Measurements from ENCODE around the gene GNPAT.

The GNPAT gene

GRCh38 chr1:231286603-231287002, 45.6 kb downstream of the GNPAT start:
- no peak overlapping the region for H3K4me2 ChIP-seq (ENCODE audit: low read length)
- H3K27ac ChIP-seq (ENCODE audit: low read depth, low read length, poor library complexity, severe bottlenecking): no peak overlapping the region
- TF ChIP-seq CTCF (IDR thresholded peaks at IDR 0.05; ENCODE audit: low read length) (no peak), EZH2 (IDR thresholded peaks at IDR 0.05; ENCODE audit: borderline replicate concordance, low read length) (no peak)
- H3K9me2 ChIP-seq (ENCODE audit: low read depth, low read length): no peaks in the 10 kb centered on the region
- no peaks in the 10 kb centered on the region for H3K27me3 ChIP-seq (ENCODE audit: insufficient read depth, low read length)
- H3K36me3 ChIP-seq (ENCODE audit: insufficient read depth, low read length): no peaks in the 10 kb centered on the region
- H3K4me3 ChIP-seq (ENCODE audit: low read depth, low read length, poor library complexity, severe bottlenecking): no peak overlapping the region
- H3K79me2 ChIP-seq (ENCODE audit: insufficient read depth, low read length): no peaks in the 10 kb centered on the region
- no peaks in the 10 kb centered on the region for H3K4me1 ChIP-seq (ENCODE audit: insufficient read depth, low read length, severe bottlenecking)
- H3K9ac ChIP-seq (ENCODE audit: low read length): no peak overlapping the region
- no peak overlapping the region for H2AFZ ChIP-seq (ENCODE audit: low read length)
- H3K9me3 ChIP-seq (ENCODE audit: low read length): no peaks in the 10 kb centered on the region
- no peaks in the 10 kb centered on the region for H3F3A ChIP-seq (ENCODE audit: insufficient read depth, low read length)
- no peaks in the 10 kb centered on the region for H4K20me1 ChIP-seq (ENCODE audit: insufficient read depth, low read length)

- Histone ChIP-seq H3K4me1 (ENCODE audit: insufficient read depth, low read length, severe bottlenecking) (no peaks in the 10 kb centered on the region), H3K4me3 (ENCODE audit: low read depth, low read length, poor library complexity, severe bottlenecking) (no peak overlapping the region), H3K27me3 (ENCODE audit: insufficient read depth, low read length) (no peaks in the 10 kb centered on the region)
These were observed 54.9 kb downstream of the GNPAT start for GRCh38 chr1:231295938-231296337.

DNA sequence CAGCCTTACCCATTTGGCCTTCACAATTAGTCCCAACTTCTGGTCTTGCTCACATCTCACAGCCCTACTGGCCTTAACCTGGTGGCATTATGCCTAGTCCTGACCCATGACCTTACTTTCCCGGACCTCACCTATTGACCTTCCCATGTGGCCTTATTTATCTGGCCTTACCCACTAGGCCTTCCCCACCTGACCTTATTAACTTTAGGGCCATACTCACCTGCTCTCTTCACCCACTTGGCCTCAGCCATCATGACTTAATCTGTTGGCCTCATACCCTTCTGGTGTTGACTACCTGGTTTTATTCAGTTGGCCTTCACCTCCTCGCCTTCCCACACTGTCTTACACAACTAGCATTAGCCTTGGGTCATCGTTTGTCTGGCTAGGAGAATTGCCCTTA, 61.0 kb downstream of the GNPAT start:
- H3K36me3 ChIP-seq (ENCODE audit: insufficient read depth, low read length): no peaks in the 10 kb centered on the region
- H3K27ac ChIP-seq (ENCODE audit: low read depth, low read length, poor library complexity, severe bottlenecking): no peak overlapping the region
- H2AFZ ChIP-seq (ENCODE audit: low read length): no peak overlapping the region
- H4K20me1 ChIP-seq (ENCODE audit: insufficient read depth, low read length): no peaks in the 10 kb centered on the region
- no peaks in the 10 kb centered on the region for H3K79me2 ChIP-seq (ENCODE audit: insufficient read depth, low read length)
- H3F3A ChIP-seq (ENCODE audit: insufficient read depth, low read length): no peaks in the 10 kb centered on the region
- no peak overlapping the region for H3K4me2 ChIP-seq (ENCODE audit: low read length)
- H3K9me3 ChIP-seq (ENCODE audit: low read length): no peaks in the 10 kb centered on the region
- no peaks in the 10 kb centered on the region for H3K9me2 ChIP-seq (ENCODE audit: low read depth, low read length)
- H3K4me1 ChIP-seq (ENCODE audit: insufficient read depth, low read length, severe bottlenecking): no peaks in the 10 kb centered on the region
- H3K4me3 ChIP-seq (ENCODE audit: low read depth, low read length, poor library complexity, severe bottlenecking): no peak overlapping the region
- H3K27me3 ChIP-seq (ENCODE audit: insufficient read depth, low read length): no peaks in the 10 kb centered on the region
- no peak overlapping the region for H3K9ac ChIP-seq (ENCODE audit: low read length)
- TF ChIP-seq CTCF (IDR thresholded peaks at IDR 0.05; ENCODE audit: low read length) (no peak), EZH2 (IDR thresholded peaks at IDR 0.05; ENCODE audit: borderline replicate concordance, low read length) (no peak)

More at GRCh38 chr1:231295938-231296337, 54.9 kb downstream of the GNPAT start:
- Histone ChIP-seq H3K4me2 (ENCODE audit: low read length) (no peak overlapping the region), H3K9me2 (ENCODE audit: low read depth, low read length) (no peaks in the 10 kb centered on the region), H3F3A (ENCODE audit: insufficient read depth, low read length) (no peaks in the 10 kb centered on the region), H3K9me3 (ENCODE audit: low read length) (no peaks in the 10 kb centered on the region), H3K27ac (ENCODE audit: low read depth, low read length, poor library complexity, severe bottlenecking) (no peak overlapping the region), H4K20me1 (ENCODE audit: insufficient read depth, low read length) (no peaks in the 10 kb centered on the region), H3K79me2 (ENCODE audit: insufficient read depth, low read length) (no peaks in the 10 kb centered on the region), H2AFZ (ENCODE audit: low read length) (no peak overlapping the region), H3K9ac (ENCODE audit: low read length) (no peak overlapping the region), H3K36me3 (ENCODE audit: insufficient read depth, low read length) (no peaks in the 10 kb centered on the region)
- TF ChIP-seq EZH2 (IDR thresholded peaks at IDR 0.05; ENCODE audit: borderline replicate concordance, low read length): no peak
- TF ChIP-seq CTCF (IDR thresholded peaks at IDR 0.05; ENCODE audit: low read length): no peak
